Amniotic stem cell (primary cell): ENCODE results near the gene RHD.
"Not testable (repeated sequence)": the region's sequence is repeated elsewhere in the genome, so short reads cannot be mapped to it uniquely, and the experiment has no call there.

ENCODE experiments used
- DNase-seq: peaks from one replicate; lab custom pipeline; 2025; lab: John Stamatoyannopoulos, UW

RHD gene

GRCh38 chr1:25272238-25272637, at the start of gene RHD:
TSS of gene RHD (plus strand) at chr1:25272509. CDS start at chr1:25272548, 39 bp downstream.
- not testable (repeated sequence) for DNase-seq

GRCh38 chr1:25222606-25223005, 49.7 kb upstream of the RHD start:
- DNase-seq, result no peak

- no peak for DNase-seq
Observed at GRCh38 chr1:25223471-25223870, 48.8 kb upstream of the RHD start.

GRCh38 chr1:25232027-25232865, 40.1 kb upstream of the RHD start, which contains the start of gene SYF2:
TSS of gene SYF2 (minus strand) at chr1:25232502. CDS start at chr1:25232467, 35 bp downstream.
- DNase-seq, result peak; percentile 80

- no peak for DNase-seq
Observed at GRCh38 chr1:25232866-25233784, 39.2 kb upstream of the RHD start.

GRCh38 chr1:25235411-25235810, 36.9 kb upstream of the RHD start:
- not testable (repeated sequence) for DNase-seq

GRCh38 chr1:25236261-25236660, 36.0 kb upstream of the RHD start:
- DNase-seq, result not testable (repeated sequence)

GRCh38 chr1:25238046-25238445, 34.3 kb upstream of the RHD start:
- DNase-seq, result no peak

GRCh38 chr1:25239681-25240541, 32.4 kb upstream of the RHD start:
- DNase-seq, result peak; percentile 80

GRCh38 chr1:25243907-25244306, 28.4 kb upstream of the RHD start:
- no peak for DNase-seq

GRCh38 chr1:25245393-25245792, 26.9 kb upstream of the RHD start:
- DNase-seq, result no peak

GRCh38 chr1:25245809-25246599, 26.3 kb upstream of the RHD start:
- DNase-seq, result no peak

GRCh38 chr1:25246600-25247023, 25.7 kb upstream of the RHD start:
- DNase-seq, result no peak

GRCh38 chr1:25247024-25247828, 25.1 kb upstream of the RHD start, which contains the start of gene RSRP1:
TSS of gene RSRP1 (minus strand) at chr1:25247454. CDS start at chr1:25246963, 491 bp downstream.
- peak; percentile 96 for DNase-seq

- no peak for DNase-seq
Observed at GRCh38 chr1:25247829-25248754, 24.2 kb upstream of the RHD start.

GRCh38 chr1:25253911-25254310, 18.4 kb upstream of the RHD start:
- DNase-seq, result no peak

- no peak for DNase-seq
Observed at GRCh38 chr1:25255706-25256577, 16.4 kb upstream of the RHD start.

GRCh38 chr1:25256578-25256965, 15.7 kb upstream of the RHD start:
- no peak for DNase-seq
